NCI-H2196 treated with DMSO at 0.1 percent for 48 hours (cell line): ENCODE results near the gene TMEM222.
A peak's percentile ranks its signal among the peaks of the same experiment; 100 is the strongest.

Source experiments
- DNase-seq: peaks from one replicate; lab custom pipeline; 2025; ENCODE audit not compliant: unreplicated experiment; lab: John Stamatoyannopoulos, UW

TMEM222 gene

GRCh38 chr1:27341525-27342252 lies 19.7 kb downstream of the TMEM222 start, which contains the start of gene SYTL1:
TSS of gene SYTL1 (plus strand) at chr1:27342022. CDS start at chr1:27345335, 3,313 bp downstream.
- DNase-seq = peak; percentile 50

GRCh38 chr1:27342391-27342777 lies 20.4 kb downstream of the TMEM222 start:
- no peak for DNase-seq

- DNase-seq = peak; percentile 74
Observed at GRCh38 chr1:27342778-27343638, 21.0 kb downstream of the TMEM222 start.

GRCh38 chr1:27343639-27344025 lies 21.7 kb downstream of the TMEM222 start:
- no peak for DNase-seq

GRCh38 chr1:27345272-27345671 lies 23.3 kb downstream of the TMEM222 start:
- DNase-seq = no peak

GRCh38 chr1:27346357-27346756 lies 24.4 kb downstream of the TMEM222 start:
- no peak for DNase-seq

- no peak for DNase-seq
Observed at GRCh38 chr1:27346991-27347624, 25.1 kb downstream of the TMEM222 start.

GRCh38 chr1:27348861-27349783 lies 27.2 kb downstream of the TMEM222 start:
- peak; percentile 81 for DNase-seq

- DNase-seq = peak; percentile 72
Observed at GRCh38 chr1:27349784-27350662, 28.1 kb downstream of the TMEM222 start.

- DNase-seq = no peak
Observed at GRCh38 chr1:27350663-27351540, 28.9 kb downstream of the TMEM222 start.

- DNase-seq = no peak
Observed at GRCh38 chr1:27351541-27352107, 29.7 kb downstream of the TMEM222 start.

- no peak for DNase-seq
Observed at GRCh38 chr1:27353166-27353565, 31.2 kb downstream of the TMEM222 start.

GRCh38 chr1:27353629-27354028 lies 31.7 kb downstream of the TMEM222 start:
- no peak for DNase-seq

- DNase-seq = no peak
Observed at GRCh38 chr1:27355683-27356082, 33.7 kb downstream of the TMEM222 start.

- no peak for DNase-seq
Observed at GRCh38 chr1:27356277-27356618, 34.3 kb downstream of the TMEM222 start.

GRCh38 chr1:27356619-27357280 lies 34.8 kb downstream of the TMEM222 start:
- no peak for DNase-seq

GRCh38 chr1:27357281-27358037 lies 35.5 kb downstream of the TMEM222 start:
- DNase-seq = no peak
